Smooth muscle cell (in vitro differentiated cells): ENCODE results near the gene PSME1. TPM values are rescaled to one million over a fixed set of nuclear protein-coding genes. Genes with fewer than 3 reads are reported as not detected.

Experiments used
- DNase-seq: peaks from one replicate; lab custom pipeline; 2025; ENCODE audit not compliant: unreplicated experiment; lab: John Stamatoyannopoulos, UW
- H2AFZ ChIP-seq: fragments of 200-600 bp; sonication (generic); 2 replicates; pipeline ENCODE4 v1.6.0; 2016; ENCODE audit warnings: antibody characterized with exemption, low read depth, mild to moderate bottlenecking
- H3F3A ChIP-seq: fragments of 200-600 bp; sonication (generic); 2 replicates; pipeline ENCODE4 v1.6.0; 2017; ENCODE audit warnings: antibody characterized with exemption, low read depth
- H3K27ac ChIP-seq: fragments of 200-600 bp; sonication (generic); 2 replicates; pipeline ENCODE4 v1.5.1; 2016; ENCODE audit warnings: low read depth, mild to moderate bottlenecking
- H3K27me3 ChIP-seq: fragments of 200-600 bp; sonication (generic); 2 replicates; pipeline ENCODE4 v1.6.1; 2016; ENCODE audit warnings: low read depth, mild to moderate bottlenecking
- H3K36me3 ChIP-seq: fragments of 200-600 bp; sonication (generic); 2 replicates; pipeline ENCODE4 v1.5.1; 2016; ENCODE audit warnings: low read depth
- H3K4me1 ChIP-seq: fragments of 200-600 bp; sonication (generic); 2 replicates; pipeline ENCODE4 v1.5.1; 2016; ENCODE audit warnings: low read depth
- H3K4me2 ChIP-seq: fragments of 200-600 bp; sonication (generic); 2 replicates; pipeline ENCODE4 v1.6.0; 2016; ENCODE audit warnings: mild to moderate bottlenecking
- H3K4me3 ChIP-seq: fragments of 200-600 bp; sonication (generic); 2 replicates; pipeline ENCODE4 v1.5.1; 2016; ENCODE audit warnings: mild to moderate bottlenecking
- H3K79me2 ChIP-seq: fragments of 200-600 bp; sonication (generic); 2 replicates; pipeline ENCODE4 v1.6.0; 2016; ENCODE audit warnings: low read depth, mild to moderate bottlenecking
- H3K9ac ChIP-seq: fragments of 200-600 bp; sonication (generic); 2 replicates; pipeline ENCODE4 v1.6.0; 2016; ENCODE audit warnings: low read depth
- H3K9me3 ChIP-seq: fragments of 200-600 bp; sonication (generic); replicated peaks from 2 replicates; pipeline ENCODE4 v1.5.1; 2016; ENCODE audit warnings: low read depth
- H4K20me1 ChIP-seq: fragments of 200-600 bp; sonication (generic); 2 replicates; pipeline ENCODE4 v1.6.0; 2016; ENCODE audit warnings: low read depth
- WGBS: methylation state at CpG from one replicate; pipeline ENCODE4 v1.1.7; 2016; ENCODE audit warnings: low lambda C conversion rate; 5-methylcytosine and 5-hydroxymethylcytosine counted together
- polyA plus RNA-seq: library from polyadenylated mRNA; unstranded; fragments of >200 nt; fragmentation: Nextera tagmentation; extraction: Ambion mirVana; gene quantifications from 2 replicates; pipeline ENCODE4 v1.2.1, GENCODE V29; 2016
- total RNA-seq: library from RNA; depleted of rRNA; stranded (reverse); fragments of >200 nt; gene quantifications from 2 replicates; pipeline ENCODE4 v1.2.3, GENCODE V29; 2014
- TF ChIP-seq, protein P1 (sequence below): fragments of 200-600 bp; sonication (generic); IDR thresholded peaks from 2 replicates; pipeline ENCODE4 v1.5.1; 2017; ENCODE audit warnings: borderline replicate concordance, mild to moderate bottlenecking, antibody characterized with exemption; ENCODE audit not compliant: insufficient read depth, poor library complexity, severe bottlenecking

The PSME1 gene
- total and polyA plus RNA-seq, 2 experiments from 2014 or later = 41.4 to 94.1 TPM

- Histone ChIP-seq H3K4me3 (no peak overlapping the region), H3K36me3 (no peaks in the 10 kb centered on the region), H2AFZ (no peak overlapping the region), H3K4me2 (no peak overlapping the region), H3K9me3 (no peaks in the 10 kb centered on the region), H3F3A (no peaks in the 10 kb centered on the region), H4K20me1 (no peaks in the 10 kb centered on the region), H3K27me3 (no peaks in the 10 kb centered on the region), H3K9ac (no peak overlapping the region), H3K4me1 (peaks cover 6% of the 10 kb centered on the region), H3K27ac (no peak overlapping the region), H3K79me2 (no peaks in the 10 kb centered on the region)
- TF ChIP-seq, protein P1, sequence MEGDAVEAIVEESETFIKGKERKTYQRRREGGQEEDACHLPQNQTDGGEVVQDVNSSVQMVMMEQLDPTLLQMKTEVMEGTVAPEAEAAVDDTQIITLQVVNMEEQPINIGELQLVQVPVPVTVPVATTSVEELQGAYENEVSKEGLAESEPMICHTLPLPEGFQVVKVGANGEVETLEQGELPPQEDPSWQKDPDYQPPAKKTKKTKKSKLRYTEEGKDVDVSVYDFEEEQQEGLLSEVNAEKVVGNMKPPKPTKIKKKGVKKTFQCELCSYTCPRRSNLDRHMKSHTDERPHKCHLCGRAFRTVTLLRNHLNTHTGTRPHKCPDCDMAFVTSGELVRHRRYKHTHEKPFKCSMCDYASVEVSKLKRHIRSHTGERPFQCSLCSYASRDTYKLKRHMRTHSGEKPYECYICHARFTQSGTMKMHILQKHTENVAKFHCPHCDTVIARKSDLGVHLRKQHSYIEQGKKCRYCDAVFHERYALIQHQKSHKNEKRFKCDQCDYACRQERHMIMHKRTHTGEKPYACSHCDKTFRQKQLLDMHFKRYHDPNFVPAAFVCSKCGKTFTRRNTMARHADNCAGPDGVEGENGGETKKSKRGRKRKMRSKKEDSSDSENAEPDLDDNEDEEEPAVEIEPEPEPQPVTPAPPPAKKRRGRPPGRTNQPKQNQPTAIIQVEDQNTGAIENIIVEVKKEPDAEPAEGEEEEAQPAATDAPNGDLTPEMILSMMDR = no peak
- WGBS = 99% methylated on average over 5 of the region's 5 CpGs
- DNase-seq = no peak
These were observed 40.6 kb downstream of the PSME1 start for GRCh38 chr14:24176599-24176998.

DNA sequence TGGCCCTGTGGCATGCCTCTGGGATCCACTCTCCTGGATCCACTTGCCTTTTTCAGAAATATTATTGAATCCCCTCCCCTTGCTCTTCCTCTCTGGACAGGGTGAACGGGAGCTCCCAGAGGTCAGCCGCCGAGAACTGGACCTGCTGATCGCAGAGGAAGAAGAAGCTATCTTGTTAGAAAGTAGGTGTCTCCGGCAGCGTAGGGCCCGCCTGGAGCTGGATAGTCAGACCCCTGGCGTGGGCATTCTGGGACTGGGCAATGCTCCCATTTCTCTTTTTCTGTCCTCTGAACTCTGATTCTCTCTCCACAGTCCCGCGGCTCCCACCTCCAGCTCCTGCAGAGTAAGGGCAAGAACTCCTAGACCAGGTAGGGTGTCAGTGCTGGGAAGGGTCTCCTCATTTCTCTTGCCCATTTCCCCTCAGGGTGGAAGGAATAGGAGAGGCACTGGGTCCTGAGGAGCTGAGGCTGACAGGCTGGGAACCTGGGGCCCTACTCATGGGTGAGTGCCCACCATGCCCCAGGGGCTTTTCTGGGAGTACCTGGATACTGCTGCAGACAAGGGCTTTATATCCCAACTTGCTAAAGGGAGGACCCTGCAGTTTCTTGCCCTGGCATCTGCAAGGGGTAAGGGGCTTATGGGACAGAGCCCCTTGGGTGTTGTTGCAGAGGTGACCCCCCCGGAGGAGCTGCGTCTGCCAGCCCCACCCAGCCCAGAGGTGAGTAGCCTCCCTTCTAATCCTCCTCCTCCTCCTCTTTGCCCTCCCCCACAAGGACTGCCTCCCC lies 41.2 kb downstream of the PSME1 start:
- WGBS = 98% methylated on average over 12 of the region's 12 CpGs
- Histone ChIP-seq H3K4me2 (no peak overlapping the region), H4K20me1 (no peaks in the 10 kb centered on the region), H3K36me3 (no peaks in the 10 kb centered on the region), H3K4me3 (no peak overlapping the region), H3K27me3 (no peaks in the 10 kb centered on the region), H3K9ac (no peak overlapping the region), H3F3A (no peaks in the 10 kb centered on the region), H3K79me2 (no peaks in the 10 kb centered on the region), H3K27ac (no peak overlapping the region), H3K4me1 (peaks cover 4% of the 10 kb centered on the region), H2AFZ (no peak overlapping the region), H3K9me3 (no peaks in the 10 kb centered on the region)
- TF ChIP-seq, protein P1 = no peak
- no peak for DNase-seq

GRCh38 chr14:24177891-24178290 lies 41.9 kb downstream of the PSME1 start:
- DNase-seq = no peak
- no peak overlapping the region for H3K4me3 ChIP-seq
- 96% methylated on average over 14 of the region's 14 CpGs for WGBS
- H3K27ac ChIP-seq = no peak overlapping the region
- H2AFZ ChIP-seq = no peak overlapping the region
- no peaks in the 10 kb centered on the region for H3F3A ChIP-seq
- H3K9ac ChIP-seq = no peak overlapping the region
- no peaks in the 10 kb centered on the region for H3K4me1 ChIP-seq
- no peaks in the 10 kb centered on the region for H3K9me3 ChIP-seq
- no peak overlapping the region for H3K4me2 ChIP-seq
- no peaks in the 10 kb centered on the region for H3K27me3 ChIP-seq
- TF ChIP-seq, protein P1 = no peak
- H3K79me2 ChIP-seq = no peaks in the 10 kb centered on the region
- no peaks in the 10 kb centered on the region for H4K20me1 ChIP-seq
- H3K36me3 ChIP-seq = no peaks in the 10 kb centered on the region
